SK-N-SH (cell line): ENCODE measurements around the gene SRSF5. TPM values are rescaled to one million over a fixed set of nuclear protein-coding genes. Genes with fewer than 3 reads are reported as not detected.

Source experiments
- CTCF ChIA-PET: fragments of 300-600, 350-600 bp; formaldehyde crosslinking; extraction: SDS; loops from one replicate; lab custom pipeline; 2021; lab: Yijun Ruan, JAX
- POLR2A ChIA-PET: fragments of 350-600 bp; sonication (Branson Sonifier 250); formaldehyde crosslinking; extraction: SDS; loops from one replicate; lab custom pipeline; 2020; ENCODE audit warnings: antibody characterized with exemption, inconsistent platforms; lab: Yijun Ruan, JAX
- DNase-seq: peaks from one replicate; pipeline ENCODE4 v3.0.0; 2012
- H2AFZ ChIP-seq: fragments of 200-600 bp; sonication (generic); 2 replicates; pipeline ENCODE4 v1.8.1; 2016; ENCODE audit warnings: antibody characterized with exemption, mild to moderate bottlenecking, low read depth
- H3F3A ChIP-seq: fragments of 200-600 bp; sonication (generic); replicated peaks from 2 replicates; pipeline ENCODE3; 2016; ENCODE audit warnings: antibody characterized with exemption, mild to moderate bottlenecking; ENCODE audit not compliant: insufficient read depth
- H3K27ac ChIP-seq, 2 experiments: fragments of 200-500 bp in 1 of 2; fragments of 200-600 bp in 1 of 2; sonication (Bioruptor generic) in 1 of 2; sonication (generic), shearing (Covaris generic) in 1 of 2; 2 replicates each; pipeline versions ENCODE4 v1.5.1 to v1.6.1; 2014 to 2016; ENCODE audit warnings: low read depth in 2 of 2, inconsistent platforms in 1 of 2, low read length in 1 of 2, mild to moderate bottlenecking in 1 of 2, mixed read lengths in 1 of 2
- H3K27me3 ChIP-seq: fragments of 200-600 bp; sonication (generic), shearing (Covaris generic); 2 replicates; pipeline ENCODE4 v1.6.1; 2016; ENCODE audit warnings: mixed run types; ENCODE audit not compliant: insufficient read depth
- H3K36me3 ChIP-seq, 2 experiments: fragments of 200-500 bp in 1 of 2; fragments of 200-600 bp in 1 of 2; sonication (Bioruptor generic) in 1 of 2; sonication (generic) in 1 of 2; replicated peaks in 1 of 2; 2 replicates each; pipeline versions ENCODE3 to v1.5.1; 2014 to 2016; ENCODE audit warnings: low read length in 1 of 2, mild to moderate bottlenecking in 1 of 2; ENCODE audit not compliant: insufficient read depth in 2 of 2, control insufficient read depth in 1 of 2
- H3K4me1 ChIP-seq, 2 experiments: fragments of 200-500 bp in 1 of 2; fragments of 200-600 bp in 1 of 2; sonication (Bioruptor generic) in 1 of 2; sonication (generic), shearing (Covaris generic) in 1 of 2; 2 replicates each; pipeline versions ENCODE4 v1.5.1 to v1.6.1; 2014 to 2016; ENCODE audit warnings: low read depth in 1 of 2, low read length in 1 of 2, mixed run types in 1 of 2; ENCODE audit not compliant: insufficient read depth in 2 of 2, control insufficient read depth in 1 of 2
- H3K4me2 ChIP-seq: fragments of 200-600 bp; sonication (generic), shearing (Covaris generic); 2 replicates; pipeline ENCODE4 v1.6.1; 2017; ENCODE audit warnings: mixed run types
- H3K4me3 ChIP-seq, 2 experiments: fragments of 200-500 bp in 1 of 2; fragments of 200-600 bp in 1 of 2; sonication (Bioruptor generic) in 1 of 2; sonication (generic), shearing (Covaris generic) in 1 of 2; 2 replicates each; pipeline versions ENCODE4 v1.5.1 to v1.8.1; 2014 to 2016; ENCODE audit warnings: low read depth in 2 of 2, inconsistent platforms in 1 of 2, low read length in 1 of 2, mild to moderate bottlenecking in 1 of 2, mixed read lengths in 1 of 2, moderate library complexity in 1 of 2
- H3K79me2 ChIP-seq: fragments of 200-600 bp; sonication (generic); 2 replicates; pipeline ENCODE4 v1.8.1; 2017; ENCODE audit warnings: mild to moderate bottlenecking; ENCODE audit not compliant: insufficient read depth
- H3K9ac ChIP-seq: fragments of 200-600 bp; sonication (generic); 2 replicates; pipeline ENCODE4 v1.6.1; 2017; ENCODE audit warnings: mixed run types
- H3K9me2 ChIP-seq: fragments of 200-600 bp; sonication (generic); 2 replicates; pipeline ENCODE4 v1.6.1; 2017; ENCODE audit warnings: mixed run types
- H3K9me3 ChIP-seq: fragments of 200-600 bp; sonication (generic); 2 replicates; pipeline ENCODE4 v1.6.1; 2017; ENCODE audit warnings: mixed run types, mild to moderate bottlenecking, moderate library complexity
- H4K20me1 ChIP-seq: fragments of 200-600 bp; sonication (generic); 2 replicates; pipeline ENCODE4 v1.6.1; 2017; ENCODE audit warnings: mild to moderate bottlenecking, mixed run types; ENCODE audit not compliant: insufficient read depth
- GABPA ChIP-seq: IDR thresholded peaks from 2 replicates; pipeline ENCODE4 v1.4.0; 2012; ENCODE audit warnings: low read depth, mild to moderate bottlenecking
- IRF3 ChIP-seq: fragments of 150-350 bp; IDR thresholded peaks from 2 replicates; pipeline ENCODE4 v1.6.1; 2016; ENCODE audit warnings: mild to moderate bottlenecking, low read depth, low read length
- MAX ChIP-seq: IDR thresholded peaks from 2 replicates; pipeline ENCODE4 v1.4.0; 2012; ENCODE audit warnings: low read depth
- MXI1 ChIP-seq: IDR thresholded peaks from 2 replicates; pipeline ENCODE4 v1.6.1; 2012; ENCODE audit warnings: mild to moderate bottlenecking, low read depth, low read length, improper control_type of control experiment
- POLR2AphosphoS5 ChIP-seq: IDR thresholded peaks from 2 replicates; pipeline ENCODE4 v1.6.1; 2012; ENCODE audit warnings: low read depth, low read length
- REST ChIP-seq: IDR thresholded peaks from 2 replicates; pipeline ENCODE4 v1.6.1; 2012; ENCODE audit warnings: mild to moderate bottlenecking, low read depth, low read length, moderate library complexity
- RFX5 ChIP-seq: IDR thresholded peaks from 2 replicates; pipeline ENCODE4 v1.6.1; 2012; ENCODE audit warnings: mild to moderate bottlenecking, improper control_type of control experiment, low read length
- TEAD4 ChIP-seq: IDR thresholded peaks from 2 replicates; pipeline ENCODE4 v1.4.0; 2012; ENCODE audit warnings: mild to moderate bottlenecking, borderline replicate concordance; ENCODE audit not compliant: insufficient read depth
- USF1 ChIP-seq: IDR thresholded peaks from 2 replicates; pipeline ENCODE4 v1.4.0; 2012; ENCODE audit warnings: low read depth, borderline replicate concordance
- ZBTB33 ChIP-seq: IDR thresholded peaks from 2 replicates; pipeline ENCODE4 v1.4.0; 2012; ENCODE audit warnings: low read depth, borderline replicate concordance
- WGBS: methylation state at CpG from one replicate; pipeline ENCODE4 v1.1.6; 2017; ENCODE audit warnings: low lambda C conversion rate; 5-methylcytosine and 5-hydroxymethylcytosine counted together
- polyA plus RNA-seq, 3 experiments: library from polyadenylated mRNA; depleted of rRNA; stranded (reverse); fragments of >200 nt; gene quantifications; 2 replicates each; pipeline ENCODE4 v1.2.3, GENCODE V29; 2012

SRSF5 gene
- polyA plus RNA-seq, 1 of the 3 experiments (the other 2 are of a cell fraction) = 324 TPM

GRCh38 chr14:69780092-69780491 is 13.2 kb downstream of the SRSF5 start:
- Histone ChIP-seq H3K27ac (no peak overlapping the region), H3K9ac (no peak overlapping the region), H3K79me2 (no peaks in the 10 kb centered on the region), H3K9me3 (no peaks in the 10 kb centered on the region), H3F3A (peaks cover 10% of the 10 kb centered on the region), H3K27me3 (no peaks in the 10 kb centered on the region), H3K36me3 (peaks cover 21 to 46% of the 10 kb centered on the region in 2 experiments), H3K9me2 (no peaks in the 10 kb centered on the region), H3K4me1 (no peaks in the 10 kb centered on the region), H3K4me2 (no peak overlapping the region), H4K20me1 (no peaks in the 10 kb centered on the region; the same call in 1 of the 2 replicates), H2AFZ (no peak overlapping the region), H3K4me3 (no peak overlapping the region)
- ChIA-PET POLR2A (no interaction called here), CTCF (interaction anchor here (1.1 kb wide), 1 partner anchor 13 kb away, joined by 3 read pairs; no protein-coding TSS in a partner anchor)
- no peak for DNase-seq
- no peak for TF ChIP-seq RFX5
- TF ChIP-seq MXI1 = no peak
- no peak for TF ChIP-seq ZBTB33
- TF ChIP-seq REST = no peak
- no peak for TF ChIP-seq MAX
- no peak for TF ChIP-seq TEAD4
- TF ChIP-seq USF1 = no peak
- no peak for TF ChIP-seq POLR2AphosphoS5
- TF ChIP-seq IRF3 = no peak
- no peak for TF ChIP-seq GABPA
- 94% methylated on average over 1 of the region's 1 CpG for WGBS
